ENCODE results near the gene NMB. TPM values are rescaled to one million over a fixed set of nuclear protein-coding genes. Genes with fewer than 3 reads are reported as not detected.

The NMB gene
- total RNA-seq, 2 donors from 2014 or later = 6.3 to 8.8 TPM

GRCh38 chr15:84633311-84634227, 24.4 kb downstream of the NMB start:
- no peaks in the 10 kb centered on the region for H3K36me3 ChIP-seq (replicated peaks in 1 of 2; ENCODE audit: insufficient read depth in 1 of 2, low read depth in 2 of 2)
- ATAC-seq (peak; percentile 62), DNase-seq (peak; percentile 68 to 79 (median 74))
- H3K27ac ChIP-seq = peak overlapping the region; percentile 77 to 95 (median 92)
- H3K9me3 ChIP-seq = no peaks in the 10 kb centered on the region
- no peaks in the 10 kb centered on the region for H3K27me3 ChIP-seq
- TF ChIP-seq POLR2A (IDR thresholded peaks at IDR 0.05) (peak; percentile 62 to 77 (median 76)), CTCF (IDR thresholded peaks at IDR 0.05) (no peak)
- peaks cover 47% of the 10 kb centered on the region for H3K4me1 ChIP-seq
- H3K4me3 ChIP-seq = peak overlapping the region; percentile 40 to 42
- intact Hi-C loops (cut with DNase I) = no loop called here
- WGBS, 2 donors = 0% methylated on average over 3 to 102 of the region's 105 CpGs

- Histone ChIP-seq H3K36me3 (replicated peaks in 1 of 2; ENCODE audit: insufficient read depth in 1 of 2, low read depth in 2 of 2) (no peaks in the 10 kb centered on the region), H3K4me1 (peaks cover 47% of the 10 kb centered on the region), H3K27me3 (no peaks in the 10 kb centered on the region), H3K27ac (peak overlapping the region; percentile 68 to 95 (median 74)), H3K9me3 (no peaks in the 10 kb centered on the region), H3K4me3 (peak overlapping the region in 1 of 2 donors; percentile 66)
- DNase-seq = no peak
- no peak for ATAC-seq
- TF ChIP-seq POLR2A (IDR thresholded peaks at IDR 0.05) (no peak), CTCF (IDR thresholded peaks at IDR 0.05) (no peak)
- 36 to 38% methylated on average over 7 of the region's 7 CpGs for WGBS, 2 donors
- intact Hi-C loops (cut with DNase I) = no loop called here
Observed at GRCh38 chr15:84631706-84632272, 26.2 kb downstream of the NMB start.

GRCh38 chr15:84629033-84629432, 29.0 kb downstream of the NMB start:
- no peak for ATAC-seq
- intact Hi-C loops (cut with DNase I) = no loop called here
- TF ChIP-seq CTCF (IDR thresholded peaks at IDR 0.05) (no peak), POLR2A (IDR thresholded peaks at IDR 0.05) (no peak)
- Histone ChIP-seq H3K27me3 (no peaks in the 10 kb centered on the region), H3K9me3 (no peaks in the 10 kb centered on the region), H3K4me1 (peaks cover 26% of the 10 kb centered on the region), H3K36me3 (replicated peaks in 1 of 2; ENCODE audit: insufficient read depth in 1 of 2, low read depth in 2 of 2) (no peaks in the 10 kb centered on the region), H3K4me3 (no peak overlapping the region), H3K27ac (no peak overlapping the region)
- WGBS, 2 donors = 89 to 95% methylated on average over 9 of the region's 9 CpGs
- DNase-seq = no peak

GRCh38 chr15:84625123-84625522, 32.9 kb downstream of the NMB start:
- Histone ChIP-seq H3K4me3 (no peak overlapping the region), H3K27ac (no peak overlapping the region), H3K9me3 (peaks cover 0 to 17% (median 2%) of the 10 kb centered on the region in 3 donors), H3K27me3 (no peaks in the 10 kb centered on the region), H3K4me1 (peaks cover 3% of the 10 kb centered on the region), H3K36me3 (replicated peaks in 1 of 2; ENCODE audit: insufficient read depth in 1 of 2, low read depth in 2 of 2) (peaks cover 15% of the 10 kb centered on the region in 2 donors)
- ATAC-seq = no peak
- intact Hi-C loops (cut with DNase I) = no loop called here
- DNase-seq = no peak
- TF ChIP-seq POLR2A (IDR thresholded peaks at IDR 0.05) (no peak), CTCF (IDR thresholded peaks at IDR 0.05) (no peak)
- WGBS, 2 donors = 76 to 80% methylated on average over 2 of the region's 2 CpGs
